ENCODE results near the gene PPP1R1C. TPM values are rescaled to one million over a fixed set of nuclear protein-coding genes. Genes with fewer than 3 reads are reported as not detected.

PPP1R1C gene
- total RNA-seq, 4 donors from 2014 or later = not detected

- Histone ChIP-seq H3K27me3 (no peaks in the 10 kb centered on the region), H3K27ac (no peak overlapping the region), H3K36me3 (no peaks in the 10 kb centered on the region), H3K4me1 (no peaks in the 10 kb centered on the region), H3K9me3 (no peaks in the 10 kb centered on the region), H3K4me3 (no peak overlapping the region)
- DNase-seq = no peak
- ATAC-seq = no peak
- intact Hi-C loops (cut with DNase I; ENCODE audit: low total_unique reads) (no loop called here), in situ Hi-C loops (cut with MboI; ENCODE audit: low sequenced_read_pairs in 4 of 4) (no loop called here)
- TF ChIP-seq POLR2A (IDR thresholded peaks at IDR 0.05) (no peak), CTCF (IDR thresholded peaks at IDR 0.05 in 4 of 5, conservative IDR thresholded peaks at IDR 0.05 in 1 of 5) (no peak)
Measured at GRCh38 chr2:182004945-182005520, 19.4 kb downstream of the PPP1R1C start.

GRCh38 chr2:182006595-182007341 is 21.1 kb downstream of the PPP1R1C start:
- H3K27me3 ChIP-seq = no peaks in the 10 kb centered on the region
- intact Hi-C loops (cut with DNase I; ENCODE audit: low total_unique reads) (no loop called here), in situ Hi-C loops (cut with MboI; ENCODE audit: low sequenced_read_pairs in 4 of 4) (no loop called here)
- no peak for TF ChIP-seq CTCF (IDR thresholded peaks at IDR 0.05 in 4 of 5, conservative IDR thresholded peaks at IDR 0.05 in 1 of 5)
- no peak for TF ChIP-seq POLR2A (IDR thresholded peaks at IDR 0.05)
- no peak overlapping the region for H3K4me3 ChIP-seq
- H3K27ac ChIP-seq = no peak overlapping the region
- no peaks in the 10 kb centered on the region for H3K4me1 ChIP-seq
- no peaks in the 10 kb centered on the region for H3K9me3 ChIP-seq
- DNase-seq = no peak
- ATAC-seq = no peak
- H3K36me3 ChIP-seq = no peaks in the 10 kb centered on the region

GRCh38 chr2:182014284-182014683 is 28.6 kb downstream of the PPP1R1C start:
- Histone ChIP-seq H3K9me3 (no peaks in the 10 kb centered on the region), H3K27ac (no peak overlapping the region), H3K4me1 (no peaks in the 10 kb centered on the region), H3K36me3 (no peaks in the 10 kb centered on the region), H3K27me3 (no peaks in the 10 kb centered on the region), H3K4me3 (no peak overlapping the region)
- DNase-seq (no peak), ATAC-seq (no peak)
- intact Hi-C loops (cut with DNase I; ENCODE audit: low total_unique reads) = no loop called here
- TF ChIP-seq CTCF (IDR thresholded peaks at IDR 0.05 in 4 of 5, conservative IDR thresholded peaks at IDR 0.05 in 1 of 5) (no peak), POLR2A (IDR thresholded peaks at IDR 0.05) (no peak)
- in situ Hi-C loops (cut with MboI; ENCODE audit: low sequenced_read_pairs in 4 of 4) = no loop called here

- in situ Hi-C loops (cut with MboI; ENCODE audit: low sequenced_read_pairs in 4 of 4) (no loop called here), intact Hi-C loops (cut with DNase I; ENCODE audit: low total_unique reads) (no loop called here)
- DNase-seq (peak in 1 of 2 donors; percentile 10), ATAC-seq (peak; percentile 50 to 70)
- Histone ChIP-seq H3K4me3 (no peak overlapping the region), H3K4me1 (no peaks in the 10 kb centered on the region), H3K9me3 (no peaks in the 10 kb centered on the region), H3K36me3 (no peaks in the 10 kb centered on the region), H3K27ac (no peak overlapping the region), H3K27me3 (no peaks in the 10 kb centered on the region)
- TF ChIP-seq POLR2A (IDR thresholded peaks at IDR 0.05) (no peak), CTCF (IDR thresholded peaks at IDR 0.05 in 4 of 5, conservative IDR thresholded peaks at IDR 0.05 in 1 of 5) (no peak)
Measured at GRCh38 chr2:182015334-182016109, 29.9 kb downstream of the PPP1R1C start.
